HG02885 (cell line): ENCODE data around the gene DRD2.
"Not testable (repeated sequence)": the region's sequence is repeated elsewhere in the genome, so short reads cannot be mapped to it uniquely, and the experiment has no call there.

ENCODE experiments used
- ATAC-seq: cut with Tn5 transposase; IDR thresholded peaks from one replicate; pipeline ENCODE4 v1.9.1; 2021; ENCODE audit warnings: mild to moderate bottlenecking; ENCODE audit not compliant: unreplicated experiment, poor library complexity

The DRD2 gene

GRCh38 chr11:113475160-113475761, at the start of gene DRD2:
Gene DRD2 (minus strand): TSS chr11:113475398. CDS start chr11:113424651, 50,747 bp downstream.
- no peak for ATAC-seq

GRCh38 chr11:113523906-113524305, 48.7 kb upstream of the DRD2 start:
- not testable (repeated sequence) for ATAC-seq

- no peak for ATAC-seq
Measured at GRCh38 chr11:113521737-113522517, 46.7 kb upstream of the DRD2 start.

GRCh38 chr11:113519989-113520613, 44.9 kb upstream of the DRD2 start:
- ATAC-seq: no peak

- ATAC-seq: no peak
Measured at GRCh38 chr11:113518716-113519495, 43.7 kb upstream of the DRD2 start.

- no peak for ATAC-seq
Measured at GRCh38 chr11:113517361-113517760, 42.2 kb upstream of the DRD2 start.

GRCh38 chr11:113514856-113515255, 39.7 kb upstream of the DRD2 start:
- ATAC-seq: no peak

- no peak for ATAC-seq
Measured at GRCh38 chr11:113507341-113507740, 32.1 kb upstream of the DRD2 start.

GRCh38 chr11:113506893-113507292, 31.7 kb upstream of the DRD2 start:
- no peak for ATAC-seq

- ATAC-seq: no peak
Measured at GRCh38 chr11:113506461-113506860, 31.3 kb upstream of the DRD2 start.

- ATAC-seq: no peak
Measured at GRCh38 chr11:113505541-113506375, 30.6 kb upstream of the DRD2 start.

GRCh38 chr11:113505046-113505445, 29.8 kb upstream of the DRD2 start:
- ATAC-seq: no peak

- ATAC-seq: no peak
Measured at GRCh38 chr11:113504586-113504985, 29.4 kb upstream of the DRD2 start.

- no peak for ATAC-seq
Measured at GRCh38 chr11:113504071-113504470, 28.9 kb upstream of the DRD2 start.

- no peak for ATAC-seq
Measured at GRCh38 chr11:113497066-113497910, 22.1 kb upstream of the DRD2 start.

GRCh38 chr11:113496026-113496651, 20.9 kb upstream of the DRD2 start:
- ATAC-seq: no peak

GRCh38 chr11:113494021-113494420, 18.8 kb upstream of the DRD2 start:
- ATAC-seq: no peak

GRCh38 chr11:113493206-113493605, 18.0 kb upstream of the DRD2 start:
- no peak for ATAC-seq
